GM18951 (cell line): Measurements from ENCODE around the gene MRRF.

Source experiments
- POLR2A ChIP-seq: IDR thresholded peaks from 4 replicates; pipeline ENCODE4 v1.6.1; 2011; ENCODE audit warnings: mild to moderate bottlenecking; ENCODE audit not compliant: insufficient read length, insufficient read depth; ENCODE audit errors: extremely low read depth
- in situ Hi-C: fragments of 300-500 bp; cut with MboI; formaldehyde crosslinking; loops from one replicate; pipeline ENCODE4 v1.12.0; 2022; ENCODE audit warnings: low sequenced_read_pairs, mixed read lengths, inconsistent platforms; ENCODE audit not compliant: unreplicated experiment

MRRF gene

DNA sequence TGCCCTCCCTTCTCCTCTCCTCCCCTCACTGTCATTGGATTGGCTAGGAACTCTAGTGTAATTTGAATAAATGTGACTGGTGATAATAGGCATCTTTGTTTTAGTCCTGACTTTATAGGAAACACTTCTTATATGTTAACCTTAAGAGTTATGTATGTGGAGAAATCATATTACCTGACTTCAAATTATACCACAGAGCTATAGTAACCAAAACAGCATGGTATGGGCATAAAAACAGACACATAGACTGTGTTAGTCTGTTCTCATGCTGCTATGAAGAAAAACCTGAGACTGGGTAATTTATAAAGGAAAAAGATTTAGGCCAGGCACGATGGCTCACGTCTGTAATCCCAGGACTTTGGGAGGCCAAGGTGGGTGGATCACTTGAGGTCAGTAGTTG lies 9.4 kb downstream of the MRRF start:
- in situ Hi-C loops, result no loop called here
- no peak for TF ChIP-seq POLR2A

DNA sequence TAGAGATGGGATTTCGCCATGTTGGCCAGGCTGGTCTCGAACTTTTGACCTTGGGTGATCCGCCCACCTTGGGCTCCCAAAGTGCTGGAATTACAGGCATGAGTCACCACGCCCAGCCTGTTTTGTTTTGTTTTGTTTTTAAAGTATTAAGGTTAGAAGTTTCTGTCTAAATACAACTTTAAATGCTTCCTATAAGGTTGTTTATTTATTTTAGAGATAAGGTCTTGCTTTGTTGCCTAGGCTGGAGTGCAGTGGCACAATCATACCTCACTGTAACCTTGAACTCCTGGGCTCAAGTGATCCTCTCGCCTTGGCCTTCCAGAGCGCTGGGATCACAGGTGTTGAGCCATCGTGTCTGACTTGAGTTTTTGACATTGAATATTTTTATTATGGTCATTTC lies 11.4 kb downstream of the MRRF start:
- TF ChIP-seq POLR2A, result no peak
- in situ Hi-C loops, result no loop called here

DNA sequence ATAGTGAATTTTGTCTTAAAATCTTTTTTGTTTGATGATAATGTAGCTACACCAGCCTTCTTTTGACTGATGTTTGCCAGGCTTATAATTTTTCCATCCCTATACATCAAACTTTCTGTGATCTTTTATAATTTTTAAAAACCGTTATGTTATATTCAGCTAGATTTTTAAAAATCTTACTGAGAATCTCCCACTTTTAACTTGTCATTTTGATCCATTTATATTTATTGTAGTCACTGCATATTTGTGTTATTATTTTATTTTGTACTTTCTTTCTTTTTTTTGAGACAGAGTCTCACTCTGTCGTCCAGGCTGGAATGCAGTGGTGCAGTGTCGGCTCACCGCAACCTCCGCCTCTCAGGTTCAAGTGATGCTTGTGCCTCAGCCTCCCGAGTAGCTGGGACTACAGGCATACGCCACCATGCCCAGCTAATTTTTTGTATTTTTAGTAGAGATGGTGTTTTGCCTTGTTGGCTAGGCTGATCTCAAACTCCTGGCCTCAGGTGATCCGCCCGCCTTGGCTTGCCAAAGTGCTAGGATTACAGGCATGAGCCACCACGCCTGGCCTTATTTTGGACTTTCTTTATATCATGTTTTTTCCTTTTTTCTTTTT lies 12.7 kb downstream of the MRRF start:
- no peak for TF ChIP-seq POLR2A
- in situ Hi-C loops, result no loop called here

DNA sequence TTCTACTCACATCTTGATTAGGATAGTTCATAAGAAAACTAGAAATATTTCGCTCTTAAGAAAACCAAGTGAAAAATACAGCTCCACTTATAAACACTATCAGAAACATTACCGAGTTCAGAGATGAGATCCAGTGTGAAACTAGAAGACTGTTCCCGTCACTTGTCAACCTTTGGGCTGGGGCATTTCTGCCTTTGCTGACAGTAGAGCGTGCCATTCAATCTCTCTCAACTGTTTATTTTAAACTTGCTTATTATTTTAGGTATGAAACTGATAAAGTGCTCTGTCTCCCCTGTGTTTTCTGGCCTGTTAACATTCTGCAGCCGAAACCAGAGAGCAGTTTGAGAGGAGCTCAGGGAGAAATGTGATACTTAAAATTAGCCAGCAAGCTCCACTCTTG lies 16.7 kb downstream of the MRRF start:
- in situ Hi-C loops, result no loop called here
- TF ChIP-seq POLR2A, result no peak

DNA sequence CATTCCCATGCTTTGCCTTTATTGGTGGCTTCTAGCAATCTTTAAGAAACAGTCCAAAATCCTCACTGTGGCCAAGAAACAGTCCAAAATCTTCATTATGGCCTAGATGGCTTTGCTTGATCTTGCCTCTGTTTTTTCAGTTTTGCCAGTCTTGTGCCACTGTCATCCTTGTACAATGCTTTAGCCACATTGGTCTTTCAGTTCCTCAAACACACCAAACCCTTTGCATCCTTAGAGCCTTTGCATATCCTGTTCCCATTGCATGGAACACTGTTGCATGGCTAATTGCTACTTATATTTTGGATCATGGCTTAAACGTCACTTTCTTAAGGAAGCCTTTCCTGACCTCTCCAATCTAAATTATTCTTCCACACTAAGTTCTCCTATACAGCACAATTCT lies 22.1 kb downstream of the MRRF start:
- TF ChIP-seq POLR2A, result no peak
- in situ Hi-C loops, result no loop called here

DNA sequence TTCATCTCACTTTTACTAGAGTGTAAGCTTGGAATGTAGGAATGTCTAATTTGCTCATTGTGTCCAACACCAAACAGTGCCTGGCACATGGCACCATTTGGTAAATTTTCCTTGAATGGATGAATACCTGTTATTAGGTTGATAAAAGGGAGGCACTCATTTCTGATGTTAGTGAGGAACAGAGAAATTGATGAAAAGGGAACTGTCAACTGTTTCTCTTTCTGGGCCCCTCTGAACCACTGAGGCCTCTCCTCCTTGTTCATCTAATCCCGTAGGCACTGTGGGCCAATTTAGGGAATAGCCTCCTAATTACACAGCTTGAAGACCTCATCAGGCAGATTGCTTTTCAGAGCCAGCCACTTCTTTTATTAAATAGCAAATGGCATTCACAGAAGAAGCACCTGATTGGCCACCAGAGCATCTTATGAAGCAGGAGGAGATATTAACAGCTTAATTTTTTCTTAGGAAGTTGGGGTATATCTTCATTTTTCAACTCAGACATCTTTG lies 22.6 kb downstream of the MRRF start:
- no peak for TF ChIP-seq POLR2A
- in situ Hi-C loops, result no loop called here

DNA sequence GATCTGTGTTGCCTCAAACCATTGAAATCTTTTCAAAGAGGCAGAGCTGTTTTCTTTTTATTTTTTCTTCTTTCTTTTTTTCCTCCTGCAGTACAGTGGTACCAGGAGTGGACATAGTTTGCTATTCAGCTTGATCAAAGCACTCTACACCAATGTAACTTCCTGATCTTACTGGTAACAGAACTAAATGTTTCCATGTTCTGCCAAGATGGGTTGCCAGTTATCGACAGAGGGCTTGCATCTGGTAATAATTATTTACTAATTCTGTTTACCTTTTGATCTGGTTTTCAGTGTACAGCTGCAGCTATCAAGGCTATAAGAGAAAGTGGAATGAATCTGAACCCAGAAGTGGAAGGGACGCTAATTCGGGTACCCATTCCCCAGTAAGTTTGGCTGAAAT lies 26.8 kb downstream of the MRRF start:
- no peak for TF ChIP-seq POLR2A
- in situ Hi-C loops, result no loop called here

DNA sequence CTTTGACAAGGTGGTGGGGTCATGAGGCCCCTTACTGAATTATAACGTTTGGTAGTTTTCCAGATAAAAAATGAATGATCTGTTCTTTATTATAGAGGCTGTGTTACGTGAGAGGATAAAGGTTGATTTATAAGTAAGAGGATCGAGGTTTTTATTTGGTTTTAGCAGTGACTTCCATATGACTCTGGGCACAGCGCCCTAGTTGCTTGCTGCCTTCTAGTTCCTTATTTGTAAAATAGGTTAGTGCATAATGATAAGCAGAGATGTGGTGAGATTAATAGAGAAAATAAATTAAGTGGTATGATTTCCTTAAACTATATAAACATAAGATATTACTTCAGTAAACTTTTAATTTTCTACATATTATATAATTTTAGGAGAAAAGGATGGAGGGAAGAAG lies 29.8 kb downstream of the MRRF start:
- in situ Hi-C loops, result no loop called here
- TF ChIP-seq POLR2A, result no peak

DNA sequence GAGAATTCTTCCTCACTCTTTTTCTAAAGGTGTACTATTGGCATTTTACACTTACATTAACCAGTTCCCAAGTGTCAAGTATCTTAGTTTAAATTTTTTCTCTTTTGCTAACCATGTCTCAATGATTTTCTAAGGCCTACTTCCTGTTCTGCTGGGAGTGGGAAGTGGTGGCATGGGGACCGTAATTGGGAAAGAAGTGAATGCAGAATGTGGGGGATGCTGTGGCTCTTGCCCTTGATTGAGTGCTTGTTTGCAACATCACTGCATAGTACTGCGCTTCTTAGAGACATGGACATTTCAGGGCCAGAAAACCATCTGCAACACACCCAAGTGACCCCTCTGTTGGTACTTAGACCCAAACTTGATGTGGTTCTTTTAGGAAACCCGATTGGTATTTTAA lies 32.8 kb downstream of the MRRF start:
- TF ChIP-seq POLR2A, result no peak
- in situ Hi-C loops, result no loop called here

DNA sequence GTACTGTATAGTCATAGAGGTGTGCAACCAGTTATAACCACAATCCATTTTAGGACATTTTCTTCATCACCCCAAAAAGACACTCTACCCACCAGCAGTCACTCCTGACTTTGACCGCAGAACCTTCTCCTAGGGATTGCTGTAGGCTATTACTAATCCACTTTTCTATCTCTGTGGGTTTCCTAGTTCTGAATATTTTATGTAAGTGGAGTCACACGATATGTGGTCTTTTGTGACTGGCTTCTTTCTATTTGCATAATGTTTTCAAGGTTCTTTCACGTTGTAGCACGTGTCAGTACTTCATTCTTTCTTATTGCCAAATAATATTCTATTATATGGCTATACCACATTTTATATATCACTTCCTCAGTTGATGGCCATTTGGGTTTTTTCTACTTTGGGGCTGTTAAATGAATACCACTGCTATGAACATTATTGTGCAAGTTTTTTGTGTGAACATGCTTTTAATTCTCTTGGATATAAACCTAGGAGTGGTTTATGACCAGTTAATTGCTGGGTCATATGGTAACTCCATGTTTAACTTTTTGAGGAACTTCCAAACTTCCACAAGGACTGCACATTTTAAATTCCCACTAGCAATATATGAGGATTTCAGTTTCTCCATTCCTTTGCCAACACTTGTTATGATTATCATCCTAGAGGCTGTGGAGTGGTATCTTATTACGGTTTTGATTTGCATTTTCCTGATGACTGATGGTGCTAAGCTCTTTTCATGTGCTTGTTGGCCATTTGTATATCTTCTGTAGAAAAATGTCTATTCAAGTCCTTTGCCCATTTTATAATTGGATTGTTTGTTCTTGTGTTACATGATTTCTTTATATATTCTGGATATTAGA lies 37.8 kb downstream of the MRRF start:
- in situ Hi-C loops, result no loop called here
- no peak for TF ChIP-seq POLR2A

DNA sequence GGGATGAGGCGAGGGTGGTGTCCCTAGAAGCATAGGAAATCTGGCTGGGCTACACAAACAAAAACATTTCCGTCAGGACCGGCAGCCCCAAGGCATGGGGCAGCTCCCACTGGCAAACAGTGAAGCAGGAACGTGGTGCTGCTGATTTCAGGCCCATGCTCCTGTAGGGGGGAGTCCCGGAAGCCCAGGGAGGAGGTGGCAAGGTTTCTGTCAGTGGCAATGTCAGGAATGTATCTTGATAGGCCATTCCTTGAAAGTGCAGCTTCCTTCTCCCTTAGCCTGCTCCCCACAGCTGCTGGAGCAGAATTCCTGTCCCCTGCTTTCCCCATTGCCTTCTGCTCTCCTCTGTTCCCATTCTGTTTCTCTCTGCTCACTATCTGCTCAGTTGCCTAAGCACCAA lies 42.4 kb downstream of the MRRF start:
- TF ChIP-seq POLR2A, result no peak

DNA sequence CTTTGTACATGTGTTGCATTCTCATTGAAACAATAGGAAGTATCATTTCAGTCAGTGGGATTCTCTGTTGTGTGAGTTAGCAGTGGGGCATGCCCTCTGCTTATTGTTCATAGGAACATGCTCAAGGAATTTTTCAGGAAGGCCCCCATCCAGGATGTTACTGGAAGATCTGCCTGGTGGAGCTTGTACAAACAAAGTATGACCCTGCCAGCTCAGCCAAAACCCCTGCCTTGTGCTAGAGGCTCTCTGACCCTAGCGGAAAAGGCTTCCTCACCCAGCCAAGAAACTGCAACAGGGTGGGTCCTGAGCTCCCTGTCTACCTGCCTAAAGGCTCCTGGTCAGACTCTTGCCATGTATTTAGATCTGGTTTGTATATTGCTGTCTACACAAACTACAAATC lies 43.2 kb downstream of the MRRF start:
- in situ Hi-C loops, result no loop called here

More for the DNA sequence above, 42.4 kb downstream of the MRRF start:
- in situ Hi-C loops, result no loop called here

DNA sequence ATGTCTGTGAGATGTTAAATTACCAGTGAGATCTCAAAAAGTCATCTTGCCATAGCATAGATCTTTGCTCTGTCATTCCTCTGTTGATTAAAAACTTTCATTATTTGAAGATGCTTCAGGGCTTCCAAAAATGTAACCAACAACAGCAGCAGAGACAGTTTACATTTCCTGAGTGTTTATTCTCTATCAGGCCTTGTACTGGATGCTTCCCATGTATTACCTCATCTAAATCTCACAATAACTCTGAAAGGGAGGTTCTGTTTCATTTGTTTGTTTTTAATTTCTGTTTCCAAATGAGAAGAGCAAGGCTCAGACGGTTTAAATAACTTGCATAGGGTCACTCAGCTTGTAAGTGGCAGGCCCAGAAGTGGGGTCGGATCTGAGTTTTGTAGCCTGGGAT lies 45.2 kb downstream of the MRRF start:
- no peak for TF ChIP-seq POLR2A
- in situ Hi-C loops, result no loop called here

More for the DNA sequence above, 43.2 kb downstream of the MRRF start:
- no peak for TF ChIP-seq POLR2A

DNA sequence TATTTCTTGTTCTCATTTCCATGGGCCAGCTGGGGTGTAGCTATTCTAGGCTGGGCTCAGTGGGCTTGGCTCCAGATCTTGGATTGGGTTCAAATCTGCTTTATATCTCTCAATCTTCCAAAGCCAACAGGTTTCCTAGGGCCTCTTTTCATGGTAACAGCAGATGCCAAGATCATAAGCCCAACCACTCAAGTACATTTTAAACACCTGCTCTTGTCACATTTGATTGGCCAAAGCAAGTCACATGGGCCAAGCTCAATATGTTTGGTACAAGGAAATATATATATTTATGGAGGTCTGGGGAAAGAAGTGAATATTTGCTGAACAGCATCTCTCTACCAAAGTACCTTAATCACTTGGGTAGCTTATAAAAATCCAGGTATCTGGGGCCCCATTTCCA lies 49.5 kb downstream of the MRRF start:
- in situ Hi-C loops, result no loop called here
- TF ChIP-seq POLR2A, result no peak

DNA sequence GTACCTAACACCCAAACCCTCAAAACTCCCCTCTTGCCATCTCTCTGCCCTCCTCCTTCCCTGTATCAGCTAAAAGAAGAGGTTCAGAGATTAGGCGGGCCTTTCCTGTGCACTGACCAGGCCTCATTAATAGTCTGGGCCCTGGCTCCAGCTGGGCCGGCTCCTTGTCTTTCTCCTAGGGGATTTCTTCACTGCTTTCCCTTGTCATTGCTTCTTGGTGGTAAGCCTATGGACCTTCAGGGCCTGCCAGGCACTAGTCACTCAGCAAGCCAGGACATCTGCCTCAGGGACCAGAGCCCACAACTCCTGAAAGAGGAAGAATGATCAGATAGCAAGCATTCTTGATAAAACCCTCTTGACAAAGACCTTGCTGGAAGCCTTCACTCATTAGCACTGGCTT lies 50.9 kb downstream of the MRRF start:
- in situ Hi-C loops, result no loop called here
- TF ChIP-seq POLR2A, result no peak

DNA sequence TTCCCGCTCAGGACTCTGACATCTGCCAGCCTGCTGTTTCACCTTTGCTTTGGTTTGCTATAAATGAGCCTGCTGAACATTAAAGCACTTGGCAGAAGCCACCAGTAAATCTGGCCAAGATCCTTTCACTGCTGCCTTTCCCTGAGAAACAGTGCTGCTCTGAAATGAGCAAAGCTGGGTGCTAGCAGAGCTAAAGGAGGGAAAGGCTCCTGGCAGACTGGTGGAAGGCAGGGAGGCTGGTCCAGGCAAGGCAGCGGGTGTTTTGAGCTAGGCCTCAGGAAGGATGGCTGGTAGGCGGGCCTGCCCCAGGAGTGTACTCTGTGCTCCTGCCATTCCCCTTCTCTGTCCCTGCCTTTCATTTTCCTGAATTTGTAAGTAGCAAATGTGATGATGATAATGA lies 53.6 kb downstream of the MRRF start:
- TF ChIP-seq POLR2A, result no peak
- in situ Hi-C loops, result no loop called here
